ENCODE data around the gene ARAF.

DNA sequence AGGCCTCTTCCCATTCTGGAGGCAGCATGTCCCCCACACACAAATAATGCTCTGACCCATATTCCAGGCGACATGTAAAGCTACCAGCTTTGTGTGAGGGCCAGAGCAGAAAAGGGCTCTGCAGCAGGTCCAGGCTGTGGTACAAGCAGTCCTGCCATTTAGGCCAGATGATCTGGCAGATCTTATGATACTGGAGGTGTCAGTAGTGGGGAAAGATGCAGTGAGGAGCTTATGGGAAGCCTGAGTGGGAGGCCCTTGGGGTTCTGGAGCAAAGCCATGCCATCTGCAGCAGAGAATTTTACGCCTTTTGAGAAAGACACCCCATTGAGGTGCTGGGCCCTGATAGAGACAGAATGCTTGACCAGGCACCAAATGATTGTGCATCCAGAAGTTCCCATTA lies 50.9 kb downstream of the ARAF start:
- TF ChIP-seq, protein P1, sequence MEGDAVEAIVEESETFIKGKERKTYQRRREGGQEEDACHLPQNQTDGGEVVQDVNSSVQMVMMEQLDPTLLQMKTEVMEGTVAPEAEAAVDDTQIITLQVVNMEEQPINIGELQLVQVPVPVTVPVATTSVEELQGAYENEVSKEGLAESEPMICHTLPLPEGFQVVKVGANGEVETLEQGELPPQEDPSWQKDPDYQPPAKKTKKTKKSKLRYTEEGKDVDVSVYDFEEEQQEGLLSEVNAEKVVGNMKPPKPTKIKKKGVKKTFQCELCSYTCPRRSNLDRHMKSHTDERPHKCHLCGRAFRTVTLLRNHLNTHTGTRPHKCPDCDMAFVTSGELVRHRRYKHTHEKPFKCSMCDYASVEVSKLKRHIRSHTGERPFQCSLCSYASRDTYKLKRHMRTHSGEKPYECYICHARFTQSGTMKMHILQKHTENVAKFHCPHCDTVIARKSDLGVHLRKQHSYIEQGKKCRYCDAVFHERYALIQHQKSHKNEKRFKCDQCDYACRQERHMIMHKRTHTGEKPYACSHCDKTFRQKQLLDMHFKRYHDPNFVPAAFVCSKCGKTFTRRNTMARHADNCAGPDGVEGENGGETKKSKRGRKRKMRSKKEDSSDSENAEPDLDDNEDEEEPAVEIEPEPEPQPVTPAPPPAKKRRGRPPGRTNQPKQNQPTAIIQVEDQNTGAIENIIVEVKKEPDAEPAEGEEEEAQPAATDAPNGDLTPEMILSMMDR (conservative IDR thresholded peaks at IDR 0.05; ENCODE audit: low read depth, low read length), result no peak
- no peak for TF ChIP-seq EZH2 (IDR thresholded peaks at IDR 0.05; ENCODE audit: borderline replicate concordance, low read depth, low read length, poor library complexity, severe bottlenecking)
